ENCODE measurements around the gene RECQL5. TPM values are rescaled to one million over a fixed set of nuclear protein-coding genes. Genes with fewer than 3 reads are reported as not detected.

Gene RECQL5
- total and polyA plus RNA-seq, 10 donors: 25.7 to 51.0 (median 38.6) TPM

DNA sequence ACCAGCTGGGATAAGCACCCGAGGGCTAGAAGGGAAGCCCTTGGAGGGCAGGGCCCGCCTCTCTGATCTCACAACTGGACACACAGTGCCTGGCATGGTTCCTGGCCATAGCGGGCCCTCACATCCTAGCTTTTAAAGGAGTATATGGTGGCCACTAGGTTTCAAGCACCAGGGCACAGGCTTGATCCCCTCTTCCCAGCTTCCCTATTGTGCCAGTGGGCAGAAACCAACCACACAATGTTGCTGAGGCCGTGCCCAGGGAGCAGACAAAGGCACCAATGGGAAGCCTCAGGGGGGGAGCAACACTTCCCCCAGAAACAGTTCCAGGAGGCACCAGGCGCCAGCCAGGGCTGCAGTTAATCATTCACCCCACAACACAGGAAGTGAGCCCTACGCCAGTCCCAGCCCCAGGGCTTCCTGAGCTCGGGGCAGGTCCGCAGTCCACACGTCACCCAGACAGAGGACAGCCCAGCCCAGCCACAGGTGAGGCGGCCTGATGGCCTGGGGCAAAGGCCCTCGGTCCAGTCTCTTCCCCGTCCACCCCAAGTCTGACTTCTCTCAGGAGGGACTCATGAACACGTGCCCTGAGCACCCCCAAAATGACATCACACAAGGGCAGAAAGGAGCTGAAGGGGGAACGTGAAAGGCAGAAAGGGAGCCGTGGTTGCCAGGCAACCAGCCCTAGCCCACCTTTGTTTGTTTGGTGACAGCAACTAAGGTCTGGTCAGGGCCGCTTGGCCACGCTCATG lies 20.9 kb downstream of the RECQL5 start:
- peaks cover 0 to 29% (median 12%) of the 10 kb centered on the region in 6 donors for H3K4me1 ChIP-seq
- peaks cover 0 to 91% (median 29%) of the 10 kb centered on the region in 6 donors for H3K36me3 ChIP-seq
- peak overlapping the region in 4 of 8 donors; percentile 48 to 68 (median 55) for H3K27ac ChIP-seq
- intact Hi-C loops (cut with DNase I; ENCODE audit: low total_unique reads): no loop called here
- DNase-seq: peak; percentile 83
- no peaks in the 10 kb centered on the region for H3K27me3 ChIP-seq (replicated peaks in 1 of 7)
- H3K9me3 ChIP-seq: no peaks in the 10 kb centered on the region
- 38 to 47% (median 39%) methylated on average over 16 to 17 of the region's 17 CpGs for WGBS, 5 donors
- no peak overlapping the region for H3K4me3 ChIP-seq
- TF ChIP-seq, protein P1, sequence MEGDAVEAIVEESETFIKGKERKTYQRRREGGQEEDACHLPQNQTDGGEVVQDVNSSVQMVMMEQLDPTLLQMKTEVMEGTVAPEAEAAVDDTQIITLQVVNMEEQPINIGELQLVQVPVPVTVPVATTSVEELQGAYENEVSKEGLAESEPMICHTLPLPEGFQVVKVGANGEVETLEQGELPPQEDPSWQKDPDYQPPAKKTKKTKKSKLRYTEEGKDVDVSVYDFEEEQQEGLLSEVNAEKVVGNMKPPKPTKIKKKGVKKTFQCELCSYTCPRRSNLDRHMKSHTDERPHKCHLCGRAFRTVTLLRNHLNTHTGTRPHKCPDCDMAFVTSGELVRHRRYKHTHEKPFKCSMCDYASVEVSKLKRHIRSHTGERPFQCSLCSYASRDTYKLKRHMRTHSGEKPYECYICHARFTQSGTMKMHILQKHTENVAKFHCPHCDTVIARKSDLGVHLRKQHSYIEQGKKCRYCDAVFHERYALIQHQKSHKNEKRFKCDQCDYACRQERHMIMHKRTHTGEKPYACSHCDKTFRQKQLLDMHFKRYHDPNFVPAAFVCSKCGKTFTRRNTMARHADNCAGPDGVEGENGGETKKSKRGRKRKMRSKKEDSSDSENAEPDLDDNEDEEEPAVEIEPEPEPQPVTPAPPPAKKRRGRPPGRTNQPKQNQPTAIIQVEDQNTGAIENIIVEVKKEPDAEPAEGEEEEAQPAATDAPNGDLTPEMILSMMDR (IDR thresholded peaks at IDR 0.05 in 8 of 11, conservative IDR thresholded peaks at IDR 0.05 in 3 of 11): no peak
- TF ChIP-seq POLR2A (IDR thresholded peaks at IDR 0.05) (no peak), POLR2AphosphoS5 (IDR thresholded peaks at IDR 0.05) (peak in 2 of 3 donors; percentile 61 to 64)

DNA sequence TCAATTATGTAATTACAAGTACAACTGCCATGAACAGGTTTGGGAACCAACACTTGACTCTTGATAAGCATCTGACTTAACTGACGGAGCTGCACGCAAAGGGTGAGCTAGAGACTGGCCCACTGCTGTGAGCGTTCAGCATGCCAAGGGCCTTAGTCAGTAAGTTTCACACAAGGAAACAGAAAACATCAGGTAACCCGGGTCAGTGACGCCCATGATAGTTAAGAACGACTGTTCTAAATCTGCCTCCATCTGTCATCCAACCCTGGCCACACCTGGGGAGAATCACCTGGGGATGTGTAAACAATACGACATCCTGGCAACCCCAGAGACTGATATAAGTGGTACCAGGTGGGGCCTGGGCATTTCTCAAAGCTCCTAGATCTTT lies 21.5 kb downstream of the RECQL5 start:
- peak; percentile 5 for DNase-seq

DNA sequence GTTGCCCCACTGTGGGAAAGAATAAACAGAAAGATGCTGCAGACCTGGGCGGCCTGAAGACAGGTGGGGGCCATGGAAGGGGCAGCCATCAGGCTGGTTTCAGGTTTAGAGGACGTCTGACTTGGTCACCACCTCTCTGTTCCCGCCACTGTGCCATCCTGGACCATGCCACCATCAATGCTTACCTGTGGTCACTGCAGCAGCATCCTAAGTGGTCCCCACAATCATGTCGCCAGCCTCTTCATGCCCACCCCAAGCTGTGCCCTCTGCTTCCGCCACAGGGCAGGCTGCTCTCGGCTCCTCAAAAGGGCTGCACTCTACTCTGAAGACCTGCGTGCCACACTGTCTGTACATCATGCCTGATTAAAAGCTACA lies 23.3 kb downstream of the RECQL5 start:
- DNase-seq: no peak
- no peak overlapping the region for H3K4me3 ChIP-seq
- H3K27ac ChIP-seq: no peak overlapping the region
- intact Hi-C loops (cut with DNase I; ENCODE audit: low total_unique reads): no loop called here
- H3K4me1 ChIP-seq: peaks cover 0 to 29% (median 12%) of the 10 kb centered on the region in 6 donors
- H3K36me3 ChIP-seq: peaks cover 0 to 91% (median 13%) of the 10 kb centered on the region in 6 donors
- H3K27me3 ChIP-seq (replicated peaks in 1 of 7): no peaks in the 10 kb centered on the region
- WGBS, 5 donors: 94 to 99% (median 97%) methylated on average over 7 of the region's 7 CpGs
- no peaks in the 10 kb centered on the region for H3K9me3 ChIP-seq
- TF ChIP-seq, protein P1 (IDR thresholded peaks at IDR 0.05 in 8 of 11, conservative IDR thresholded peaks at IDR 0.05 in 3 of 11): no peak
- TF ChIP-seq POLR2A (IDR thresholded peaks at IDR 0.05): no peak
- TF ChIP-seq POLR2AphosphoS5 (IDR thresholded peaks at IDR 0.05): no peak

More for the DNA sequence above, 21.5 kb downstream of the RECQL5 start:
- Histone ChIP-seq H3K36me3 (peaks cover 0 to 91% (median 25%) of the 10 kb centered on the region in 6 donors), H3K4me3 (no peak overlapping the region), H3K4me1 (peaks cover 0 to 29% (median 12%) of the 10 kb centered on the region in 6 donors), H3K27ac (peak overlapping the region in 4 of 8 donors; percentile 48 to 68 (median 55)), H3K27me3 (replicated peaks in 1 of 7) (no peaks in the 10 kb centered on the region), H3K9me3 (no peaks in the 10 kb centered on the region)
- intact Hi-C loops (cut with DNase I; ENCODE audit: low total_unique reads): no loop called here
- TF ChIP-seq, protein P1 (IDR thresholded peaks at IDR 0.05 in 8 of 11, conservative IDR thresholded peaks at IDR 0.05 in 3 of 11): no peak
- TF ChIP-seq POLR2A (IDR thresholded peaks at IDR 0.05) (no peak), POLR2AphosphoS5 (IDR thresholded peaks at IDR 0.05) (no peak)
- WGBS, 5 donors: 66 to 82% (median 77%) methylated on average over 7 of the region's 7 CpGs
